AG09319 (cell line): ENCODE data around the gene C6.
"Not testable (repeated sequence)": the region's sequence is repeated elsewhere in the genome, so short reads cannot be mapped to it uniquely, and the experiment has no call there.

Source experiments
- DNase-seq: peaks from one replicate; pipeline ENCODE4 v3.0.0-alpha.2; 2010; ENCODE audit warnings: low read depth; ENCODE audit errors: extremely low read depth
- CTCF ChIP-seq: IDR thresholded peaks from 2 replicates; pipeline ENCODE4 v1.5.1; 2011; ENCODE audit warnings: low read depth, mild to moderate bottlenecking, inconsistent platforms, low read length, moderate library complexity

The C6 gene

GRCh38 chr5:41243558-41243957 lies 30.2 kb upstream of the C6 start:
- TF ChIP-seq CTCF = no peak
- no peak for DNase-seq

DNA sequence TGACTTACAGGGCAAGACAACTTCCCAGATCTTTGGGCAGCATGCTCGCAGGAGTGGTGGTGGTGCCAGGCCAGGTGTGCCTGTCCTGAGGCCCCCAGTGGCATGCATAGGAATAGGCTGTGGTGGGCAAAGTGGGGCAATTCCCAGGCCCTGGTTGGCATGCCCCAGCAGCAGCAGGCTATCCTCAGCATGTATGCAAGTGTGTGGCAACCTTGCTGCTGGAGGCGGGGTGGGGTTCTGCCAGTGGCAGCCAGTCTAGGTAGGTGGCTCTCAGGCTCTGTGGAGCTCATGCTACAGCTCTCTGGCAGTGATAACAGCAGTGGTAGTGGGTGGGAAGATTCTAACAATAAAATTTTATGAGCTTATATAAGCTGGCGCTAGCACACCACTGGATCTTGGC lies 27.7 kb upstream of the C6 start:
- TF ChIP-seq CTCF = no peak
- DNase-seq = no peak

DNA sequence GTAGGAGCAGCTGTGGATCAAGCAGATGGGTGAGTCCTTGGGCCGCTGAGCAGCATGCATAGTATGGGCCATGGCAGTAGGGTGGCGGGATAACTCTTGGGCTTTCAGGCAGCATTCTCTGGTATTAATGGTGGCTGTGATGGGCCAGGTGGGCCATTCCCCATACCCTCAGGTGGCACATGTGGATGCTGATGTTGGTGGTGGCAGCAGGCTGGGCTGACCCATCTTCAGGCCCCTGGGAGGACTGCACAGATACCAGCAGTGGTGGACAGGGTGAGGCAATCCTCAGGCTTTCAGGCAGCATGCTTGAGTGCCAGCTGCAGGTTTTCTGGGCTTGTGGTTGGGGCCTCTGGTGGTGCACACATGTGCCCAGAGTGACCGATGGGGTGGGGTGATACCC lies 27.1 kb upstream of the C6 start:
- DNase-seq = no peak
- no peak for TF ChIP-seq CTCF

GRCh38 chr5:41234475-41234874 lies 21.1 kb upstream of the C6 start:
- DNase-seq = no peak
- no peak for TF ChIP-seq CTCF

- DNase-seq = no peak
- TF ChIP-seq CTCF = no peak
These were observed 19.5 kb upstream of the C6 start for GRCh38 chr5:41232797-41233196.

DNA sequence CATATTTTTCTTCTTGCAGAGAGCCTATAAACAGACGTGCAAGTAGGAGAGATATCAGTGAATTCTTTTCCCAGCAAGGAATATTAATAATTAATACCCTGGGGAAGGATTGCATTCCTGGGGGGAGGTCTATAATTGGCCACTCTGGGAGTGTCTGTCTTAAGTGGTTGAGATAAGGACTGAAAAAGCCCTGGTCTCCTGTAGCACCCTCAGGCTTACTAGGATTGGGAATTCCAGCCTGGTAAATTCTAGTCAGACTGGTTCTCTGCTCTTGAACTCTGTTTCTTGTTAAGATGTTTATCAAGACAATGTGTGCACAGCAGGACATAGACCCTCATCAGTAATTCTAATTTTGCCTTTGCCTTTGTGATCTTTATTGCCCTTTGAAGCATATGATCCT lies 16.9 kb upstream of the C6 start:
- DNase-seq = not testable (repeated sequence)

DNA sequence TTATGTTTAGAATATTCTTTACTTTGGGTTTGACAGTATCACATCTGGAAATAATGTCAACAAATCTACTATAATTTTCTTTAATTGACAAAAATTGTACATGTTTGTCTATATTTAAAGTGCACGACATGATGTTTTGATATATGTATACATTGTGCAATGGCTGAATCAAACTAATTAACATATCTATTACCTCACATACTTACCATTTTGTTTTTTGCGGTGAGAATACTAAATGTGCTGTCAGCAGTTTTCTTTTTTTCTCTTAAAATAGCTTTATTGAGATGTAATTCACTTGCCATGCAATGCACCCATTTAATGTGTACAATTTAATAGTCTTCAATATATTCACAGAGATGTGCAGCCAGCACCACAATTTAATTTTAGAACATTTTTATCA lies 10.6 kb upstream of the C6 start:
- TF ChIP-seq CTCF = no peak
- DNase-seq = no peak

- no peak for TF ChIP-seq CTCF
- no peak for DNase-seq
These were observed 6.4 kb upstream of the C6 start for GRCh38 chr5:41219658-41220269.
